GM11168 (cell line): ENCODE data around the gene RTF2.
"Not testable (repeated sequence)": the region's sequence is repeated elsewhere in the genome, so short reads cannot be mapped to it uniquely, and the experiment has no call there.

Source experiments
- in situ Hi-C: fragments of 300-500 bp; cut with MboI; formaldehyde crosslinking; loops from one replicate; pipeline ENCODE4 v1.12.0; 2022; ENCODE audit warnings: low sequenced_read_pairs; ENCODE audit not compliant: unreplicated experiment

RTF2 gene

DNA sequence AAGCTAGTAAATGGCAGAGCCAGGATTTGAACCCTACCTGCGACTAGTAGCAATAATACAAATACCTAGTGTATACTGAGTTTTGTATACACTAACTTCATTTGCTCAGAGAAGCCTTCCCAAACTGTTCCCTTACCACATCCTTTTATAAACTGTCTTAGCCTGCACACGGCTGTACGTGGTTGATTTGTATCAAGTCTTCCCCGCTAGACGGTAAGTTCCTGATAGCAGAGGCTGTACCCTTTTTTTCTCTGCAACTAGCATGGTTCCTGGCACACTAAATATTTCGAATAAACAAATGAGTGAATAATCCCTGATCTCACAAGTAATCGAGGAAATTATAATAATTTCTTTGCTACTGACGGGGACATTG lies 636 bp downstream of the RTF2 start:
- in situ Hi-C loops: no loop called here

DNA sequence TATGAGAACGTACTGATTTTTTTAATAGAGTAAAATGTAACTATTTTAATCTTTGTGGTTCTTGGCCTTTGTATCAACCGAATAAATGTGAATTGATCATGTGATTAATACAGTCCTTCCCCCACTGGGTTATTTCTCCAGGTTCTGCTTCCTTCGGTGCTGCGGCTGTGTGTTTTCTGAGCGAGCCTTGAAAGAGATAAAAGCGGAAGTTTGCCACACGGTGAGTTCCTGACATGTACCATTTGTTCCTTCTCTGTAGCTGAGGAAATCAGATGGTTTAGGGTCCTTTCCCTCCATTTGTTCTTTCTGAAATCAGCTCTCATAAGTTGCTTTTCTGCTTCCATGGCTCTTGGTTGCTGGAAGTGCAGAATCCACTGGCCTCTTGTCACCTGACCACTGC lies 15.5 kb downstream of the RTF2 start:
- in situ Hi-C loops: no loop called here

DNA sequence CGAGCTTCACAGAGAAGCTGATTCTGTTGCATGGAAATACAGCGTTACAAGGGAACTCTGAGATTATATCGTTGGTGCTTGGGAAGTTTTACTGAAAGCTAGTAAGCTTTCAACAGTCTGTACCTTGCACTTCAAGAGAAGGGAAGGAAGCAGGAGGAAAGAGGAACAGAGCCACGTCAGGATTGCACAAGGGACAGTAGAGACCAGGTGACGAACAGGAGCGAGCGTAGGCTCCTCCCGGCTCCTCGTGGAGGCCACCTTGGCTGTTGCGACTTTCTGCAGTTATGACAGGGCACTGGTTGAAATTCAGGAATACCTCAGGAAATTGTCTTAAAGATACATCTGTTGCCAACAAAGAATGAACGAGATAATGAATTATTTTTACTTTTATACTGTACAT lies 18.8 kb downstream of the RTF2 start:
- in situ Hi-C loops: no loop called here

DNA sequence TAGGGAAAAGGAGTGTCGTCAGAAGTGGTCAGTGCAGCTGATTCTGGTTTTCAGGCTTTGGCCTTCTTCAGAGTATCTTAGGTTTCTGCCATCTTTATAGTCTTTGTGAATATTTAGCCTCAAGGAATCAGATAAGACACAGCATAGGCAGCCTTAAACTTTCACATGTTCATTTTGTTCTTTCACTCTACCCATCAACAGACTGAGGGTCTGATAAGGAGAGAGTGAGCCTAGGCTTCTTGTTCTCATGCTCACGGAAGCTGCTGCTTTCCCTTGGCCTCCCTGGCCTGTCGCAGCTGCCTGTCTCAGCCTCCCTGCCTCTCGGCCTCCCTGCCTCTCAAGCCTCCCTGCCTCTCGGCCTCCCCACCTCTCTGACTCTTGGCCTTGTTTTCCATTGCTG lies 20.1 kb downstream of the RTF2 start:
- in situ Hi-C loops: no loop called here

DNA sequence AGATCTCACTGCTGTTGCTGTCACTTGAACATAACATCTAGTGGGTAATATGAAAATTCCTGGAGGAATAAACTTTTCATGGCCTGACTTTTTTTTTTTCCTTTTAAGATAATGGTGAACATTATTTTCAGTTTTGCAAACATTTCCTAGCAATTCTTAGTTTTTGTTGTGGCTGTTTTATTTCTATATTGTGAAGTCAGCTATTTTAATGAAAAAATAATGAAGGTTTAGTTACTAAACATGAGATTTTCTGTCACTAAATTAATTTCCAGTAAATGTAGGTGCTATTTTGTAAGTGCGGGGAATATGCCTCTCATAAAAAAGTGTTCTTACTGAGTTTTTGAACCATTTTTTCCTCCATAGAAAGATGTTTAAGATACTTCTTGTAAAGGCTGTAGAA lies 32.7 kb downstream of the RTF2 start:
- in situ Hi-C loops: no loop called here

DNA sequence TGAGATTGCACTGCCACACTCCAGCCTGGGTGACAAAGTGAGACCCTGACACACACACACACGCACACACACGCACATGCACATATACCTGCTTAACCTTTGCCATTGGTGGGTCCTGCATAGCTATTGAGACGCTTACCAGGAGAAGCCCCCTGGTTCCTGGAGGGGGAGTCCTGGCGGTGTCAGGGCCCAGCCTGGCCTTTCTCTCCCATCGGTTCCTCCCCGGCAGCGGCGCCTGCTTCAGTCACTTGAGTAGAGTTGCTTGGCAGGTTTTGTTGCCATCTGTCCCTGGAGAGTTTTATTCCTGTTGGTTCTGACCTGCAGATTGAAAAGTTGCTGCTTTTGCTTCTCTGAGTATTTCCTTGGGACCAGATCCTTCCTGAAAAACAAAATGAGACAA lies 35.5 kb downstream of the RTF2 start:
- in situ Hi-C loops: no loop called here

DNA sequence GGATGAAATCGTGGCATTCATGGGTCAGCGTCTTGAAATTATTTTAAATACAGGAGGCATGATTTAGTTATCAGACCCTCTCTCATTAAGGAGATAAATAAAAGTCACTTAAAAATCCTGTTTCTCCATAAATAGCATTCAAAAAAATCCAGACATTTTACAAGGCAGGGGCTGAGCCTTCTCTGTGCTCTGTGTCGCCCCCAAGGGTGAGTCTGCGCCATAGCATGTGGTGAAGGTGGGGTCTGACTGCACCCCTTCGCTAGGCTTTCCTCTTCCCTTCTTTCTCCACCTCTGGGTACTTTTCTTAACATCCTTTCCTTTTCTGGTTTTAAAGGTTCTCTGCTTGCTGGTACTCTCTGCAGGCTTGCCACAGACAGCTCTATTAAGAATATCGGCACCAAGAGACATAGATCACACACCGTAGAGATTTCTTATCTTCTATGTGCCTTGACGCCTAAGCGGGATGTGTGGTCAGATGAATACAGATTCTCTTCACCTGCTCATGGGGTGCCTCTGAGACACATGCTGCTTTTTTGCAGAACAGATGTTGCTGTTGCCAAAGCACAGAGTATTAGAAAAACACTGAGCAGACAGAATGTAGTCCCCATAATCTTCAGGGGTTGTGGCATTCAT lies 36.1 kb downstream of the RTF2 start:
- in situ Hi-C loops: no loop called here

DNA sequence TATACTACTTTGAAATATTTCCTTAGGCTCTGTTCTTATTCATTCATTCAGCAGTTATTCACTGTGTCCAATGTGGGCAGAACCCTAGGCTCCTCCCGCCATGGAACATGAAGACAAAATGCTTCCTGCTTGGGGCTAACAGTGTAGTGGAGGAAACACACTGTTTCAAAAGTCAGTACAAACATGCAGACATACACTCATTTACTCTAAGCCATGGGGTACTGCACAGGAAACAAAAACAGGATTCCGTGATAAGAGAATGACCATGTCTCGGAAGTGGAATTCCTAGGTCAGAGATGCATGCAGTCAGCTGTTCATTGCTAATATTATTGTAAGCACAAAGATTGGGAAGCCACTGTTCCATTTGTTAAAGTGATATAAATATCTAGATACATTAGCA lies 37.7 kb downstream of the RTF2 start:
- in situ Hi-C loops: no loop called here

DNA sequence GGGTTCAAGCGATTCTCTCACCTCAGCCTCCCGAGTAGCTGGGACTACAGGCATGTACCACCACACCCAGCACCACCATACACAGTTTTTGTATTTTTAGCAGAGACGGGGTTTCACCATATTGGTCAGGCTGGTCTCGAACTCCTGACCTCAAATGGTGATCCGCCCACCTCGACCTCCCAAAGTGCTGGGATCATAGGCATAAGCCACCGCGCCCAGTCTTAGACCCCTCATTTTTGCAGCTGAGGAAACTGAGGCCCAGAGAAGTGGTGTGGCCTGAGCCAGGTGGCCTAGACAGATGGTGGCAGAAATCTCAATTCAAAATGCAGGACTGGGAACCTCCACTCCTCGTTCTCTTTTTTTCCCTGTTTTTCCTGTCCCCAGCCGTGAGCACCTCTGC lies 43.5 kb downstream of the RTF2 start:
- in situ Hi-C loops: no loop called here

DNA sequence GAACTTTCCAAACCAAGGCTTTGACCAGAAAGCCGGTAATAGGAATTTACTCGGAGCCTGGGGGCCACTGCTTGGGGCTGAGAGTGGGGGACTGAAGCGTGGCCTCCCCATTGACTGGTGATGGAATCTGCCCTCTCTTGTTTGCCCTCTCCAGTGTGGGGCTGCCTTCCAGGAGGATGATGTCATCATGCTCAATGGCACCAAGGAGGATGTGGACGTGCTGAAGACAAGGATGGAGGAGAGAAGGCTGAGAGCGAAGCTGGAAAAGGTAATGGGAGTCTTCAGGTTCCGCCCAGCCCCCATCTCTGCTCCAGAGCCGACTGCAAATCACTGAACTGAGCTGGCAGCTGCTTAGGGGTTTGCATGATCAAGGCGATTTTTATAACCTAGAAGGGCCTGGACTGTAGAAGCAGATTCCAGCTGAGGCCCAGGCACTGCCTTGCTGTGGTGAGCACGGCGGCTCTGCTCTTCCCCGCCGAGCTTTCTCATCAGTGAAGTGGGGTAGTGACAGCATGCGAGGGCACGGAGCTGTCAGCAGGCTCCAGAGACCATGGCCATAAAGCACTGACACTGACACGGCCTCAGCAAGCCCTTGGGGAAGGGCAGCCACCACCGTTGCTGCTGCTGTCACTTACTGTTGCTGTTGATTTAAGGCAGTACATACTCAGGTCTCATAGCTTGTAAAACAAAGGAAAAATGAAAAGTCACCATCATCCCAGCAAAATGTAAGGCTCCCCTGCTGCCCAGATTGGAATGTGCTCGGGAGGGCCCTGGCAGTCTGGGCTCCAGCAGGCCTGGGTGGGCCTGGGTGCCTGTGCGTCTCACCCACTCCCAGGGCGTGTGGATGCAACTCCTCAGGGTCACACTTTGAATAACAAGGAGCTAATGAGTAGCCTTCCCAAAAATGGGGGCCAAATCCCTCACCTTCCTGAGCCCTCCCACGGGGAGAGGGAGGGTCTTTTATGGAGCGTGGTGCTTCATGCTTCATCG lies 45.0 kb downstream of the RTF2 start:
- in situ Hi-C loops: no loop called here

DNA sequence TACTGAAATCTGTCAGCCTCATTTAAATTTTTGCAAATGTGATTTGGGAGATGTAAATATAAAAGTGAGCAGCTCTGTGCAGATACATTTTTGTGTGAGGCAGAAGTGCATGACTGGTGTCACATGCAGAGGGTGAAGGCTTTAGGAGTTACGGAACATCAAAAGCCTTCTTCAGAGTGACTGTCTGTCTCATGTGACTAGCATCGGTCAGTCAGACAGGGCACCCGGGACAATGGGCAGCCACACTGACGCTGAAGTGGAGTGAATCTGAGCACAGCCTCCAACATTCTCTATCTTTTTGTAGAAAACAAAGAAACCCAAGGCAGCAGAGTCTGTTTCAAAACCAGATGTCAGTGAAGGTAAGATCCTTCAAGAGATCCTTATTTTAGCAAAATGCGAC lies 48.2 kb downstream of the RTF2 start:
- in situ Hi-C loops: no loop called here

DNA sequence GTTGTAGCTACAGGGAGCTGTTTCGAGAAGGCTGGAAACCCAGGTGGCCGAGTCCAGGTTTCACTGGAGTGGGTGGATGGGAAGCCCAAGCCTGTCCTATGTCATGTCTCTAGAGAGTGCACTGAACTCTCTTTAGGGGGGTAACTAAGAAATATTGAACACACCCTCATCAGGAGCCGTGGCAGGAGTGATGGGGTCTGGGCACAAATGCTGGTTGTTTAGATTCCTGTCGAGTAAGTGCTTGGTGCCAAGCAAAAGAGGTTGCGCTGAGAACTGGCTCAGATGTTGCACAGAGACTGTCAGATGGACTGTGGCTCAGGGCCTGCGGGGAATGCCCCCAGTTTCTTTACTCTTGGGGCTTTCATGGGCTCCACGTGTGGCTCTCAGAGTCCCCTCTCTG lies 48.8 kb downstream of the RTF2 start:
- in situ Hi-C loops: no loop called here

DNA sequence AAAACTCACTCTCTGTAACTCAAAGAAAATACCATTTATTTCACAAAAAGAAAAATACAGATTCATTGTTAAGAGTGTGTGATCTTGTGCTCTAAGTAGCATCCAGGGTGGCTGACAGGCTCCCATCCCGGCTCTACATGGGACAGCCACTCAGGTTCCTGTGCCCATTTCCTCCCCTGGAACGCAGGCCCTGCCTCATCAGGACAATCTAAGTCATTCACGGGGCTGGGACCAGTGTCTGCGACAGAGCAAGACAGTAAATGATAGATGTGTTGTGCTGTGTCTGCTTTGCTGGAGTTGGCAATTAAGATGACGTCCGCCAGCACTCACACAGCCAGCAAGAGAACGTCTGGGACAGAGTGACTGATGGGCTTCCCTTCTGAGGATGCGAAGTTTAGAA lies 49.2 kb downstream of the RTF2 start:
- in situ Hi-C loops: no loop called here

DNA sequence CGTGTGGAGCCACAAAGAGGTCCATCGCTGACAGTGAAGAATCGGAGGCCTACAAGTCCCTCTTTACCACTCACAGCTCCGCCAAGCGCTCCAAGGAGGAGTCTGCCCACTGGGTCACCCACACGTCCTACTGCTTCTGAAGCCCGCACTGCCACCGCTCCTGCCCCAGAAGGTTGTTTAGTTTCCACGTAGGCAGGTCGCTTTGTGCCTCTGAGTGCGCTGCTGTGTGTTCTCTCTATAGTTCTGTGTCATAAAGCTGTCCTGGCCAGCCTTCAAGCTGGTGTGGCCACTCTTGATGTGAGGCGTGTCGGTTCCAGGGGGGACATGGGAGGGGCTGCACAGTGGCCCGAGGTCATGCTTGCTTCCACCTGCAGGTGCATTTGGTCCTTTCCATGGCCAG lies 49.7 kb downstream of the RTF2 start:
- in situ Hi-C loops: no loop called here

DNA sequence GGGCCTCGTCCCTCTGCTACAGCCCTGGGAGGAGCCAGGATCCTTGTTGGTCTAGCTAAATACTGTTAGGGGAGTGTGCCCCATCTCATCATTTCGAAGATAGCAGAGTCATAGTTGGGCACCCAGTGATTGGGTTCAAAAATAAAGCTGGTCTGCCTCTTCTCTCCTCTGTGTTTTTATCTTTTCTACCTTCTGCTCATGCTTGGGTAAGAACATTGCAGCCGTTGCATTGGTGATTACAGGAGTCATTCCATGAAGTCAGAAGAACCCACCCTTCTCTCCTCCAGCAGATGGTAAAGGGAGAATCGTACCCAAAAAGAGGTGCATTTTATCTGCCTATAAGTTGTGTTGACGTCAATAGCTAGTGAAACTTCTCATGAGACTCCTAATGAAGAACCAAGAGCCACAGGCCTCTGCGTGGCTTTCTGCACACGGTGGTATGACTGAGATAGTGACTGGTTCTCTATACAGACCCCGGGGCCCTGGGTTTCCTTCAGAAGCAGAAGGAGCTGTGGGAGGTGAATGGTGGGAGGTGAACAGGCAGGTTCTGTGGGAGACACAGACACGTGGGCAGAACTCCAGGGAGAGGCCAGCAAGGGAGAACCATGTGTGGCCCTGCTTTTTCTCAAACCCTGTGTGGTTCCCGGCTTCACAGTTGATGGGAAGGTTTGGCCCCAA lies 50.4 kb downstream of the RTF2 start:
- in situ Hi-C loops: no loop called here

DNA sequence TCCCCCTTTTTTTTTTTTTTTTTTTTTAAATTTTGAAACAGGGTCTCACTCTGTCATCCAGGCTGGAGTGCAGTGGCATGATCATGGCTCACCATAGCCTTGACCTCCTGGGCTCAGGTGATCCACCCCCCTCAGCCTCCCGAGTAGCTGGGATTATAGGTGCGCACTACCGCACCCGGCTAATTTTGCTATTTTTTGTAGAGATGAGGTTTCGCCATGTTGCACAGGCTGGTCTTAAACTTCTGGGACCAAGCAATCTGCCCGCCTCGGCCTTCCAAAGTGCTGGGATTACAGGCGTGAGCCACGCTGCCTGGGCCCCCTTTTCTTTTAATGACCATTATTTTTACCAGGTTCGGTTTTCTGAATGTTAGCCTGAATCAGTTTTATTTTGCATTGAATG lies 51.1 kb downstream of the RTF2 start:
- in situ Hi-C loops: no loop called here

DNA sequence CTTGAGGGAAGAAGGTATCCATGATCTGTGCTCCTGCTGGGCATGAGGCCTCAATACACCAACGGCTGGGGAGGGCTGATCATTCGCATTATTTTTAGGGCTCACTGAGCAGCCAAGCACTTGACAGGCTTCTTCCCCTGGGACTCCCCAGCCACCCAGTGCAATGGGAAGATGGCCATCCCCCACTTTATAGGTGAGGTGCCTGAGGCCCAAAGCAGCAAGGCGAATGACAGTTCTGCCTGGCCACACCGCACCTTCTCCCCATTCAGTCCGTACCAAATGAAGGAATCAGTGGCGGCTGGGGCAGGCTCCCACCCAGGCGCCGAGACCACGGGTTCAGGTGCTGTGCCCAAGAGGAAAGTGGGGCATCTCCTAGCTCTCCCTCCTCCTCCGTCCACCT lies 51.8 kb downstream of the RTF2 start:
- in situ Hi-C loops: no loop called here

DNA sequence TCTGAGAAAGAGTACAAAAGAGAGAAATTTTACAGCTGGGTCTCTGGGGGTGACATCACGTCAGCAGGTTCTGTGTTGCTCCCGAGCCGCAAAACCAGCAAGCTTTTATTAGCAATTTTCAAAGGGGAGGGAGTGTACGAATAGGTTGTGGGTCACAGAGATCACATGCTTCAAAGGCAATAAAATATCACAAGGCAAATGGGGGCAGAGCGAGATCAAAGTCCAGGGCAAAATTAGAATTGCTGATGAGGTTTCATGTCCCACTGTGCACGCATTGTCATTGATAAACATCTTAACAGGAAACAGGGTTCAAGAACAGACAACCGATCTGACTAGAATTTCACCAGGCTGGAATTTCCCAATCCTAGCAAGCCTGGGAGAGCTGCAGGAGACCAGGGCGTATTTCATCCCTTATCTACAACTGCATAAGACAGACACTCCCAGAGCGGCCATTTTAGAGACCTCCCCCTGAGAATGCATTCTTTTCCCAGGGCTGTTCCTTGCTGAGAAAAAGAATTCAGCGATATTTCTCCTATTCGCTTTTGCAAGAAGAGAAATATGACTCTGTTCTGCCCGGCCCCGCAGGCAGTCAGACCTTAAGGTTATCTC lies 52.4 kb downstream of the RTF2 start:
- in situ Hi-C loops: not testable (repeated sequence)

DNA sequence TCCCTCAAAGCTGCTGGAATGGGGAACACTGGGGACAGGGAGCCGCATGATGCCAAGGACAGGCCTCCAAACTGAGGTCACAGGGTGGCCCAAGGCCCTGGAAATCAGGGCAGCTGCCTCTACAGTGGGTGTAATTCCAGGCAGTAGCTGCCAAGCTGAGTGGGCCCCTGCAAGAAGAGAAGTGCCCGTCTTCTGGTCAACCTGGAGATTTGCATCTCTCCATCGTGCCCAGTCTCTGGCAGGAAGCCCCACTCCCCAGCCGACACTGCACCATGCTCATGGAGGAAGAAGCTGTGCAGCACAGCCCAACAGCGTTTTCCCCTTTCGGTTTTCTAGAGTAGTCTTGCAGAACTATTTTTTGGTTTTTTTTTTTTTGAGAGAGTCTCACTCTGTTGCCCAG lies 53.9 kb downstream of the RTF2 start:
- in situ Hi-C loops: no loop called here

DNA sequence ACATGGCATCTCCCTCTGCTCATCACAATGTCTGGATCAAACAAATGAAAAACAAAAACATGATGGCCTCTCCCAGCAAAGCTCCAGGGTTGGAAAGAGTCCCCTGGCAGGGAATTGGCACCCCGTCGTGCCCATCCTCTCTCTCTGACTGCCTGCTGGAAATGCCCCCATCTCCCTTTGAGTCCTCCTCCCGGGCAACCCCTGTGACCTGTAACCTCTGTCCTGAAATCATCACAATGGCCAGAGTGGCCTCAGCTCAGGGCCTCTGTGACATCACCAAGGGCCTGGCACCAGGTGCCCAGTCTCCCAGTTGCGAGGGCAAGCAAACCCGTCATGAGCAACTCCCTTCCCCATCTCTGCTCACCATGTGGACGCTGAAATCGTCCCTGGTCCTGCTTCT lies 56.0 kb downstream of the RTF2 start, which contains the start of gene FAM209A:
Gene FAM209A (plus strand): TSS at position 301 of the 400 bp plus-strand sequence. CDS start 65 bp downstream, at position 366.
- in situ Hi-C loops: not testable (repeated sequence)

DNA sequence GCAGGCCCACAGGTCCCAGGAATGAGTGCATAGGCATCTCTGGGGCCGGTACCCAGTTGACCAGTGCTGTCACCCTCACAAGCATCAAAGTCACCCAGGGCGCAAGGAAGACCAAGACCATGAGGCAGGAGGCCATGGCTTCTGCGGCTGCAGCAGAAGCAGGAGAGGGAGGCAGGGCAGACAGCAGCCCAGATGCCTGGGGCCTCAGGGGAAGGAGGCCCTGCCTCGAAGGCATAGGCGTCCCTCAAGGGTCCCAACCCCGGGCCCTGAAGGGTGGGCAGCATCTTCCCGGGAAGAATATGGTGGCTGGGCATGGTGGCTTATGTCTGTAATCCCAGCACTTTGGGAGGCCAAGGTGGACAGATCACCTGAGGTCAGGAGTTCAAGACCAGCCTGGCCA lies 59.1 kb downstream of the RTF2 start:
- in situ Hi-C loops: no loop called here
